Bronchial epithelial cell (primary cell): ENCODE measurements around the gene C4orf54. TPM values are rescaled to one million over a fixed set of nuclear protein-coding genes. Genes with fewer than 3 reads are reported as not detected.

ENCODE experiments used
- DNase-seq: peaks from one replicate; pipeline ENCODE4 v3.0.0-alpha.2; 2010; ENCODE audit warnings: low read depth
- FAIRE-seq: peaks from 2 replicates; lab custom pipeline; 2011; peaks lifted over from hg19 to GRCh38; lab: Jason Lieb, UNC
- H3K27me3 ChIP-seq: 2 replicates; pipeline ENCODE4 v1.5.1; 2011; ENCODE audit warnings: low read length; ENCODE audit not compliant: control insufficient read depth, insufficient read depth
- H3K36me3 ChIP-seq: 2 replicates; pipeline ENCODE4 v1.5.1; 2011; ENCODE audit warnings: low read length; ENCODE audit not compliant: control insufficient read depth, insufficient read depth
- H3K4me3 ChIP-seq: 2 replicates; pipeline ENCODE4 v1.5.1; 2011; ENCODE audit warnings: mild to moderate bottlenecking, low read depth, low read length, control low read depth
- CTCF ChIP-seq: IDR thresholded peaks from 2 replicates; pipeline ENCODE4 v1.5.1; 2011; ENCODE audit warnings: mild to moderate bottlenecking, moderate library complexity, low read length, control low read depth, inconsistent platforms; ENCODE audit not compliant: insufficient read depth, severe bottlenecking
- total RNA-seq: library from RNA; depleted of rRNA; stranded (reverse); fragments of >200 nt; gene quantifications from 2 replicates; pipeline ENCODE4 v1.2.1, GENCODE V29; 2014

C4orf54 gene
- total RNA-seq, 1 donor from 2014 or later, result under 0.01 TPM

- DNase-seq (no peak), FAIRE-seq (no peak)
- Histone ChIP-seq H3K27me3 (peaks cover 3% of the 10 kb centered on the region), H3K4me3 (no peak overlapping the region), H3K36me3 (no peaks in the 10 kb centered on the region)
- no peak for TF ChIP-seq CTCF
Observed at GRCh38 chr4:99647071-99647470, 10.6 kb downstream of the C4orf54 start.

- DNase-seq (no peak), FAIRE-seq (no peak)
- TF ChIP-seq CTCF, result no peak
- H3K27me3 ChIP-seq, result peaks cover 2% of the 10 kb centered on the region
- H3K36me3 ChIP-seq, result no peaks in the 10 kb centered on the region
- H3K4me3 ChIP-seq, result no peak overlapping the region
Observed at GRCh38 chr4:99645638-99646037, 12.0 kb downstream of the C4orf54 start.

GRCh38 chr4:99645036-99645435, 12.6 kb downstream of the C4orf54 start:
- no peak for DNase-seq
- Histone ChIP-seq H3K4me3 (no peak overlapping the region), H3K36me3 (no peaks in the 10 kb centered on the region), H3K27me3 (peaks cover 2% of the 10 kb centered on the region)
- no peak for TF ChIP-seq CTCF
- FAIRE-seq, result no peak

GRCh38 chr4:99644453-99644852, 13.2 kb downstream of the C4orf54 start:
- H3K4me3 ChIP-seq, result no peak overlapping the region
- no peak for TF ChIP-seq CTCF
- FAIRE-seq (no peak), DNase-seq (no peak)
- no peaks in the 10 kb centered on the region for H3K36me3 ChIP-seq
- H3K27me3 ChIP-seq, result peaks cover 2% of the 10 kb centered on the region

GRCh38 chr4:99642725-99643489, 14.7 kb downstream of the C4orf54 start:
- Histone ChIP-seq H3K36me3 (no peaks in the 10 kb centered on the region), H3K27me3 (no peaks in the 10 kb centered on the region), H3K4me3 (no peak overlapping the region)
- DNase-seq (no peak), FAIRE-seq (no peak)
- no peak for TF ChIP-seq CTCF

GRCh38 chr4:99640676-99641075, 17.0 kb downstream of the C4orf54 start:
- H3K4me3 ChIP-seq, result no peak overlapping the region
- H3K27me3 ChIP-seq, result no peaks in the 10 kb centered on the region
- DNase-seq, result no peak
- no peak for FAIRE-seq
- TF ChIP-seq CTCF, result no peak
- no peaks in the 10 kb centered on the region for H3K36me3 ChIP-seq
